PC-3 (cell line): ENCODE data around the gene RASAL1.

Source experiments
- EZH2 ChIP-seq: fragments of 300-600 bp; sonication (generic); IDR thresholded peaks from one replicate; pipeline ENCODE4 v1.6.1; 2017; ENCODE audit warnings: antibody characterized with exemption, mild to moderate bottlenecking, low read length; ENCODE audit not compliant: unreplicated experiment
- EZH2phosphoT487 ChIP-seq: fragments of 300-600 bp; sonication (generic); IDR thresholded peaks from 2 replicates; pipeline ENCODE4 v1.6.1; 2018; ENCODE audit warnings: mild to moderate bottlenecking, antibody characterized with exemption, low read length, borderline replicate concordance

DNA sequence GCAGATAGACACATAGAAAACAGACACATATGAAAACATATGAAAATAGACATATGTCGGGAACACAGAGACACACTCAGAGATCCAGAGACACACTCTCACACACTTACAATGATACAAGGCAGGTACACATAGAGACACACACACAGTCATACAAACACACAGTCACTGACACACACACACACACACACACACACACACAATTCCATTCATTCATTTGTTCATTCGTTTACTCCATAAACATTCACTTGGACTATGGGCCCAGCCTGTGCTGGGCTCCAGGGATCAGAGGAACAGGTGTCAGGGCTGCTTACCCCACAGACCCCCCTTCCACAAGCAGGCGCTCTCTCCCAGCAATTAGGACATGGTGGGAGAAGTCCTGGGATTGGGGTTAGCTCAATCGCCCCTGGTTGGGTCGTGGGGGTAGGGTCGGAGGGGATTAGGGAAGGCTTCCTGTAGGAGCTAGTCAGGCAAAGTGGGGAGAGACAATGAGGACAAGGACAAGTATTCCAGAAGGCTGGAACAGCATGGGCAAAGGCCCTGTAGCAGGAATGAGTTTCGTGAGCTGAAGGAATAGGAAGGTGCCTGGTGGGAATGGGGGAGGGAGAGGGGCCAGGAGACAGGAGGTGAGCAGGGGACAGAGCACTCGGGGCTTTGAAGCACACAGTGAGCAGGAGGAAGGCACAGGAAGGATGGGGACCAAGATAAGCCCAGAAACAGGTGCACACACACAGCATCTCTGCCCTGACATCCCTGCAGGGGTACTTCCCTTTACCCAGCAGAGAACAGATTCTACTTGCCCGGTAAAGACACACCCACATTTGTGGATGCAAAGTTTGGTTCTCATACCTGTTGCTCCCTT, 6.5 kb downstream of the RASAL1 start:
- TF ChIP-seq EZH2phosphoT487 (no peak), EZH2 (no peak)
